Measurements from ENCODE around the gene KIFC1. TPM values are rescaled to one million over a fixed set of nuclear protein-coding genes. Genes with fewer than 3 reads are reported as not detected.
"Not testable (repeated sequence)": the region's sequence is repeated elsewhere in the genome, so short reads cannot be mapped to it uniquely, and the experiment has no call there.

The KIFC1 gene
- total RNA-seq, 1 experiment from 2014 or later: 65.3 TPM

DNA sequence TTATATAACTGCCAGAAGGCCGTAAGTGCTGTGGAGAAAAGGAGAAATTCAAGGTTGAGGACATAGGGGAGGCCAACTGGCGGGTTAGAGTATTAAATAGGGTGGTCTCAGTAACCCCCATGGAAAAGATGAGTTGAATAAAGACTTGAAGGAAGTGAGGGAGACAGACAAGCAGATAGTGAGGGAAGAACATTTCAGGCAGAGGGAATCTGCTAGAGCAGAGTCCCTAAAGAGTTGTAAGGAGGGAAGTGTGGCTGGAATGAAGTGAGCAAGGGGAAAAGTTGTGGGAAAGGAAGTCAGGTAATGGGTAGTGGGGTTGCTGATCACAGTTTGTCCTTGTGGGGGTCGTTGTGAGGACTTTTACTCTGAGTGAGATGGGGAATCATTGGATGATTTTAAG, 1.4 kb downstream of the KIFC1 start:
- no TSS peak for BruUV-seq (replicated peaks)
- peak overlapping the region; percentile 91 for H3K4me3 ChIP-seq (ENCODE audit: low read depth, low read length)
- no peaks in the 10 kb centered on the region for H3K27me3 Mint-ChIP-seq (ENCODE audit: insufficient read depth, unreplicated experiment)
- H3K9me3 Mint-ChIP-seq (ENCODE audit: unreplicated experiment): no peaks in the 10 kb centered on the region
- H3K4me1 Mint-ChIP-seq (ENCODE audit: low read depth, unreplicated experiment): peaks cover 29% of the 10 kb centered on the region
- H3K4me1 ChIP-seq: peaks cover 12% of the 10 kb centered on the region
- H3K9me3 ChIP-seq: no peaks in the 10 kb centered on the region
- POLR2A ChIA-PET: no interaction called here
- CTCF ChIA-PET: no interaction called here
- H3K27me3 ChIP-seq (replicated peaks; ENCODE audit: control insufficient read depth, insufficient read depth, low read length): no peaks in the 10 kb centered on the region
- H3K27ac Mint-ChIP-seq (ENCODE audit: unreplicated experiment): peak overlapping the region; percentile 81
- H3K4me3 Mint-ChIP-seq (ENCODE audit: unreplicated experiment): peak overlapping the region; percentile 85
- no peak for DNase-seq
- intact Hi-C loops (cut with micrococcal nuclease; ENCODE audit: unreplicated experiment): loop anchor here (5.0 kb wide), 1 partner anchor 1451 kb away; no protein-coding TSS in a partner anchor
- no peaks in the 10 kb centered on the region for H3K36me3 ChIP-seq (ENCODE audit: control insufficient read depth, insufficient read depth, low read length)
- TF ChIP-seq, protein P1, sequence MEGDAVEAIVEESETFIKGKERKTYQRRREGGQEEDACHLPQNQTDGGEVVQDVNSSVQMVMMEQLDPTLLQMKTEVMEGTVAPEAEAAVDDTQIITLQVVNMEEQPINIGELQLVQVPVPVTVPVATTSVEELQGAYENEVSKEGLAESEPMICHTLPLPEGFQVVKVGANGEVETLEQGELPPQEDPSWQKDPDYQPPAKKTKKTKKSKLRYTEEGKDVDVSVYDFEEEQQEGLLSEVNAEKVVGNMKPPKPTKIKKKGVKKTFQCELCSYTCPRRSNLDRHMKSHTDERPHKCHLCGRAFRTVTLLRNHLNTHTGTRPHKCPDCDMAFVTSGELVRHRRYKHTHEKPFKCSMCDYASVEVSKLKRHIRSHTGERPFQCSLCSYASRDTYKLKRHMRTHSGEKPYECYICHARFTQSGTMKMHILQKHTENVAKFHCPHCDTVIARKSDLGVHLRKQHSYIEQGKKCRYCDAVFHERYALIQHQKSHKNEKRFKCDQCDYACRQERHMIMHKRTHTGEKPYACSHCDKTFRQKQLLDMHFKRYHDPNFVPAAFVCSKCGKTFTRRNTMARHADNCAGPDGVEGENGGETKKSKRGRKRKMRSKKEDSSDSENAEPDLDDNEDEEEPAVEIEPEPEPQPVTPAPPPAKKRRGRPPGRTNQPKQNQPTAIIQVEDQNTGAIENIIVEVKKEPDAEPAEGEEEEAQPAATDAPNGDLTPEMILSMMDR (IDR thresholded peaks at IDR 0.05; ENCODE audit: insufficient read depth in 1 of 2, low read depth in 1 of 2, low read length in 1 of 2, severe bottlenecking in 1 of 2, unreplicated experiment in 1 of 2): no peak
- H3K36me3 Mint-ChIP-seq (ENCODE audit: insufficient read depth, unreplicated experiment): peaks cover 48% of the 10 kb centered on the region

DNA sequence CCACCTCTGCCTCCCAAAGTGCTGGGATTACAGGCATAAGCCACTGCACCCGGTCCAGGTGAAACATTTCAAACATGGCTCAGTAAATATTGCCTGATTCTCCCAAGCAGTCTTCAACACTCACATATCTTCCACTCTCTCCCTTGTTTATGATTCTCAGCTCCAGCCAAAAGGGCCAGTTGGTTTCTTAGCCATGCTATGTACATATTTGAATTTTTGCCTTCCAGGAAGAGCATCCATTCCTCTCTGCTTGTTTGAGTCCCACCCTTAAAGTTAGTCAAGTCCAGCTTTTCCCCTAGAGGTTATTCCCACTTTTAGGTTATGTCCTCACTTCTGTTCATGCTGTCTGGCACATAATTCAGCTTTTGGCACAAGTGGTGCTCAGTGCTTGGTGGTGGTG, 5.9 kb downstream of the KIFC1 start:
- no peak overlapping the region for H3K4me3 ChIP-seq (ENCODE audit: low read depth, low read length)
- H3K27me3 ChIP-seq (replicated peaks; ENCODE audit: control insufficient read depth, insufficient read depth, low read length): no peaks in the 10 kb centered on the region
- no peak overlapping the region for H3K4me3 Mint-ChIP-seq (ENCODE audit: unreplicated experiment)
- no peak for DNase-seq
- intact Hi-C loops (cut with micrococcal nuclease; ENCODE audit: unreplicated experiment): no loop called here
- no peaks in the 10 kb centered on the region for H3K27me3 Mint-ChIP-seq (ENCODE audit: insufficient read depth, unreplicated experiment)
- ChIA-PET CTCF (no interaction called here), POLR2A (interaction anchor here (1.5 kb wide), 1 partner anchor 79 kb away, joined by 11 read pairs; the partner anchor contains the start of gene ZBTB22)
- 0 out of 2 replicates have a peak, but pooled peaks cover 5% of the 10 kb centered on the region for H3K4me1 ChIP-seq
- no TSS peak for BruUV-seq (replicated peaks)
- H3K27ac Mint-ChIP-seq (ENCODE audit: unreplicated experiment): no peak overlapping the region
- H3K36me3 ChIP-seq (ENCODE audit: control insufficient read depth, insufficient read depth, low read length): no peaks in the 10 kb centered on the region; the same call in 1 of the 2 replicates
- TF ChIP-seq, protein P1 (IDR thresholded peaks at IDR 0.05; ENCODE audit: insufficient read depth in 1 of 2, low read depth in 1 of 2, low read length in 1 of 2, severe bottlenecking in 1 of 2, unreplicated experiment in 1 of 2): no peak
- H3K9me3 ChIP-seq: no peaks in the 10 kb centered on the region
- peaks cover 86% of the 10 kb centered on the region for H3K36me3 Mint-ChIP-seq (ENCODE audit: insufficient read depth, unreplicated experiment)
- H3K4me1 Mint-ChIP-seq (ENCODE audit: low read depth, unreplicated experiment): peaks cover 27% of the 10 kb centered on the region
- H3K9me3 Mint-ChIP-seq (ENCODE audit: unreplicated experiment): no peaks in the 10 kb centered on the region

DNA sequence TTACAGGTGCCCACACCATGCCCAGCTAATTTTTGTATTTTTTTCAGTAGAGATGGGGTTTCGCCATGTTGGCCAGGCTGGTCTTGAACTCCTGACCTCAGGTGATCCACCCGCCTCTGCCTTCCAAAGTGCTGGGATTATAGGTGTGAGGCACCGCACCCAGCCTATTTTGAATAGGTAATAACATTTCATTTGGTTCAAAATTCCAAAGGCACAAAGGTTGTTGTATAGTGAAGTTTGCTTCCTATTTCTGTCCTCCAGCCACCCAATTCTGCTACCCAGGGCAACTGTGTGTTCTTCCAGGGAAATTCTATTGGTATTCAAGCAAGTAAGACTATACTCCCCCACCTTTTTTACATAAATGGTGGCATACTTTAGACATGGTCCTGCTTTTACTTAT, 7.0 kb downstream of the KIFC1 start:
- H3K4me1 ChIP-seq; DNase-seq; H3K27me3 ChIP-seq (replicated peaks; ENCODE audit: control insufficient read depth, insufficient read depth, low read length); CTCF ChIA-PET; POLR2A ChIA-PET; H3K36me3 ChIP-seq (ENCODE audit: control insufficient read depth, insufficient read depth, low read length); BruUV-seq (replicated peaks); H3K27ac Mint-ChIP-seq (ENCODE audit: unreplicated experiment); H3K27me3 Mint-ChIP-seq (ENCODE audit: insufficient read depth, unreplicated experiment); H3K9me3 ChIP-seq; H3K4me3 Mint-ChIP-seq (ENCODE audit: unreplicated experiment); H3K4me3 ChIP-seq (ENCODE audit: low read depth, low read length); intact Hi-C loops (cut with micrococcal nuclease; ENCODE audit: unreplicated experiment); H3K9me3 Mint-ChIP-seq (ENCODE audit: unreplicated experiment): not testable (repeated sequence)
- Mint-ChIP-seq H3K36me3 (ENCODE audit: insufficient read depth, unreplicated experiment) (peaks cover 89% of the 10 kb centered on the region), H3K4me1 (ENCODE audit: low read depth, unreplicated experiment) (peaks cover 19% of the 10 kb centered on the region)

- H3K4me3 Mint-ChIP-seq (ENCODE audit: unreplicated experiment); H3K9me3 Mint-ChIP-seq (ENCODE audit: unreplicated experiment); BruUV-seq (replicated peaks); H3K36me3 ChIP-seq (ENCODE audit: control insufficient read depth, insufficient read depth, low read length); H3K4me1 Mint-ChIP-seq (ENCODE audit: low read depth, unreplicated experiment); H3K27ac Mint-ChIP-seq (ENCODE audit: unreplicated experiment); CTCF ChIA-PET; POLR2A ChIA-PET; H3K4me3 ChIP-seq (ENCODE audit: low read depth, low read length); H3K4me1 ChIP-seq; H3K9me3 ChIP-seq; DNase-seq; H3K27me3 ChIP-seq (replicated peaks; ENCODE audit: control insufficient read depth, insufficient read depth, low read length); intact Hi-C loops (cut with micrococcal nuclease; ENCODE audit: unreplicated experiment); H3K27me3 Mint-ChIP-seq (ENCODE audit: insufficient read depth, unreplicated experiment): not testable (repeated sequence)
- peaks cover 90% of the 10 kb centered on the region for H3K36me3 Mint-ChIP-seq (ENCODE audit: insufficient read depth, unreplicated experiment)
Observed at GRCh38 chr6:33399881-33400280, 8.3 kb downstream of the KIFC1 start.
